Body of pancreas (tissue), 4 donors: ENCODE data around the gene MIGA1.

Experiments used
- CTCF ChIP-seq, 7 experiments: fragments of 450-650 bp in 4 of 7; fragments of 200-600 bp in 3 of 7; sonication (generic) in 3 of 7; IDR thresholded peaks; one replicate each; pipeline ENCODE4 v1.5.1; 2016 to 2019; ENCODE audit warnings: antibody characterized with exemption in 7 of 7
- POLR2A ChIP-seq, 3 donors: fragments of 450-650 bp; IDR thresholded peaks; one replicate each; pipeline ENCODE4 v1.6.1; 2016; ENCODE audit warnings: antibody characterized with exemption in 3 of 3, mild to moderate bottlenecking in 2 of 3

GRCh38 chr1:77781683-77782082 lies 2.2 kb downstream of the MIGA1 start:
- TF ChIP-seq CTCF (IDR thresholded peaks at IDR 0.05) = no peak
- TF ChIP-seq POLR2A (IDR thresholded peaks at IDR 0.05) = no peak
